Activated T-helper 9 cell treated with anti-CD3 and anti-CD28 coated beads, Interleukin-2, amount 50 U/mL, for 16 hours (primary cell): ENCODE results near the gene IFT122.
"Not testable (repeated sequence)": the region's sequence is repeated elsewhere in the genome, so short reads cannot be mapped to it uniquely, and the experiment has no call there.

Source experiments
- DNase-seq: peaks from one replicate; pipeline ENCODE4 v3.0.0-alpha.2; 2020; ENCODE audit warnings: low read depth

IFT122 gene

GRCh38 chr3:129474984-129475804, 35.2 kb downstream of the IFT122 start:
- no peak for DNase-seq

DNA sequence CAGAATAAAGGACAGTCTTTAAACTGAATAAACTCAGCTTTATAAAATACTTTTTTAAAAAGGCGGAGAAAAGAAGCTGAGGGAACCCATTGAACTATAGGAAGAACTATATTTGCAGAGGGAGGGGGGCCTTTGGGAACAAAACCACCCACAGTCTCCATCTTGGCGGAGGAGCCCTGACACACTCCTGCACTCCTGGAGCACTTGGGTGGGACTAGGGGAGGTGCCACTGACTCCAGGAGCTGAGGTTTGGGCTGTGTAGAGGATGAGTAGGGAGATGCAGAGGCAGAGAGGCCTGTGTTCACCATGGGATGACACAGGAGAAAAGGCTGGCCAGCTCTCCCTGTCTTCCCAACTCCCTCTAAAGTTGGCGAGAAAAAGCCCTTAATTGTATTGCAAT, 35.8 kb downstream of the IFT122 start:
- no peak for DNase-seq

DNA sequence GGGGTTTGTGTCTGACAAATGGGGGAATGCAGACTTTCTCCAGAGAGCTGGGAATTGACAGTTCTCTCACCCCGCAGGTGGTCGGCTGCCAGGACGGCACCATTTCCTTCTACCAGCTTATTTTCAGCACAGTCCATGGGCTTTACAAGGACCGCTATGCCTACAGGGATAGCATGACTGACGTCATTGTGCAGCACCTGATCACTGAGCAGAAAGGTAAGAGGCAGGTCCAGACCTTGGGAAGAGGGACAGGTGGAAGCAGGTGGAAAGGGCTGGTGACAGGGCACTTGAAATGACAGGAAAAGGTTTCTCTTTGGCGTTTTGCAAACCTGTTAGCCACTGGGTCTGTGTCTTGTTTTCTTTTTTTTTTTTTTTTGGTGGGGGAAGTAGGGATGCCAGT, 36.6 kb downstream of the IFT122 start:
- DNase-seq, result no peak

DNA sequence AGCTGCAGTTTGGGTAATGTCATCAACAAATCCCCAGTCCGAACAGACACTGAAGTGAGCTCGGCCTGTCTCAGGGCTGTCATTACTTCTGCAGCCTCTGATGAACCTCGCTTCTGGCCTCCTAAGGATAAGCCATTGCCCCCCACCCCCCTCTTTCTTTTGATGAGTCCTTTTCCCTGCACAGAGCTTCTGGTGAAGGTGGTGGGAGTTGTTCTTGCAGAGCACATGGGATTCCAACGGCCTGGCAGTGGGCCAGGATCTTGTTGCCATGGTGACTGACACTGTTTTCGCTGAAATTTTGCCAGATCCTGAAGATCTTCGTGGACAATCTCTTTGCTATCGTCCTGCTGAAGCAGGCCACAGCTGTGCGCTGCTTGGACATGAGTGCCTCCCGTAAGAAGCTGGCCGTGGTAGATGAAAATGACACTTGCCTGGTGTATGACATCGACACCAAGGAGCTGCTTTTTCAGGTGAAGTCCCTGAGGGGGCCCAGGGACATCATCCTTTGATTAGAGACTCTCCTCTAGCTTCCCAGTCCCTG, 41.3 kb downstream of the IFT122 start:
- not testable (repeated sequence) for DNase-seq

DNA sequence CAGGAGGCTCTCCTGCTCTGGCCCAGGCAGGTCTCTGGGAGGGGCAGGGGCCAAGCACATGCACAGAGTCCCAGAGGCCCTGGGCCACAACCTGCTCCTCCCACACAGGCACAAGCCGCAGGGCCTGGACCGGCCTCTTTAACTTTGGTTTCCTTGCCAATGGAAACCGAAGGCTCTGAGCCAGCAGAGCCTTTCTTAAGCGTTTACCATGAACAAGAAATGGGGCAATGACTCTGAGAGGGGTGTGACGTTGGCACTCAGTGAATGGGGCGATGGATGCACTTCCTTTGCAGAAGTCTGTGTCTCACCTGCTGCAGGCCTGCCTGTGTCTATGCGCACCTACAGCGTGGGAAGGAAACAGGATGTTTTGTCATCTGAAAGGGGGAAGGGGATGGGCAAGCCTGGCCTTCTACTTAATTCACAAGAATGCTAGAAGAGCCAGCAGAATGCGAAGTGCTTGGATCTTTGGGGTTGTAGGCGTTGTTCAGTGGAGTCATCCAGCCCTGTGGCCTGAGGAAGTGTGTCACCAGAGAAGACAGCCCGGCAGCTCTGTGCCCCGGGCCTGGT, 41.8 kb downstream of the IFT122 start:
- no peak for DNase-seq

- no peak for DNase-seq
These were observed 42.7 kb downstream of the IFT122 start for GRCh38 chr3:129482721-129483120.

- DNase-seq, result no peak
These were observed 43.8 kb downstream of the IFT122 start for GRCh38 chr3:129483870-129484269.

DNA sequence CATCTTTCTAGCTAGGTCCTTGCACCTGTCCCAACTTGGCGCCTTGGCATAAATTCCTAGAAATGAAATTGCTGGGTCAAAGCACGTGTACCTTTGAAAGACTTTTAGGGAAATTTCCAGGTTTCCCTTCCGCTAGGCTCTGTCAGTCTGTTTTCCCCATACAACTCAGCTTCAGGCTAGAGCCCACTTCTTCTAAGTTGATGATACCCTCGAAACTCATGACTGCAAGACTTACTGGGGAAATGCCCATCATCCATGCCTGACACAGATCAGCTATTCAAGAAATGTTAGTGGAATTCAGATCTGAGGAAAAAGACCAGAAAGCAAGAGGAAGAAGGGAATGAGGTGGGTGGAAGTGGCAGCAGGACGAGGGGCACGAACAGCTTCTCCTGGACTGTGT, 45.1 kb downstream of the IFT122 start:
- not testable (repeated sequence) for DNase-seq

- no peak for DNase-seq
These were observed 46.0 kb downstream of the IFT122 start for GRCh38 chr3:129485721-129486663.

DNA sequence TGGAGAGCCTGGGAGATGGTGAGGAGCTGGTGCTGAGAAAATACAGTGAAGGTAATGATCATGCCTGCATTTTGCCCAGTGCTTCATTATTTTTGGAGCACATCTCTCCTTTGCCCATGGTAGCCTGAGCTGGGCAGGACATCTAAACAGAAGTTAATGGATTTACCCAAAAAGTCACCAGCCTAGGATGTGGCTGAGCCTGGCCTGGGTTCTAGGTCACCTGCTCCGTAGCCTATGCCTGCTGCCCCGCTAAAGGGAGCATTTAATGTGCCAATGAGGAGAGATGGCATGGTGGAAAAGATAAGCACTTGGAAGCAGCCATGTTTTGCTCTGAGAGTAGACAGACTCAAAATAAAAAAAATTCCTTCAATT, 46.6 kb downstream of the IFT122 start:
- DNase-seq, result no peak

- no peak for DNase-seq
These were observed 47.3 kb downstream of the IFT122 start for GRCh38 chr3:129487183-129487867.

- not testable (repeated sequence) for DNase-seq
These were observed 47.9 kb downstream of the IFT122 start for GRCh38 chr3:129487868-129488335.

- not testable (repeated sequence) for DNase-seq
These were observed 49.2 kb downstream of the IFT122 start for GRCh38 chr3:129489258-129489657.

GRCh38 chr3:129490273-129490675, 50.2 kb downstream of the IFT122 start:
- DNase-seq, result no peak

DNA sequence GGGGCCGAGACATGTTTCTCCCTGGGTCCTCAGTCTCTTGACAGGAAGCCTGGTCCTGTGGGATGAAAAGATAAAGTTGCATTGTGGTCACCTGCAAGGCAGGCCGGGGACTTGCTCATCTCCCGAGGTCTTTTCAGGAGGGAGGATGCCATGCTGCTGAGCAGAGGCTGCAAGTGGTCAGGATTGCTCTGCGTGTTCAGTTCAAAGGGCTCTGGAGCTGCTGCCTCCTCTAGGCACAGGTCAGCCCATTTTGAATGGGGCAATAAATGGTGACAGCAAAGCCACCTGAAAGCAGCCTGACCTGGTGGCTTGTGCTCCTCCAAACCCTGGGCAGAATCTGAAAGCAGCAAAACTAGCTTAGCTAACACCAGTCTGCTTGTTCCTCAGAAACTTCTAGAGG, 51.1 kb downstream of the IFT122 start:
- not testable (repeated sequence) for DNase-seq

GRCh38 chr3:129491794-129492193, 51.8 kb downstream of the IFT122 start:
- DNase-seq, result no peak

- no peak for DNase-seq
These were observed 52.7 kb downstream of the IFT122 start for GRCh38 chr3:129492691-129493090.

GRCh38 chr3:129493206-129493605, 53.2 kb downstream of the IFT122 start:
- DNase-seq, result no peak

GRCh38 chr3:129494499-129494898, 54.5 kb downstream of the IFT122 start:
- not testable (repeated sequence) for DNase-seq

- not testable (repeated sequence) for DNase-seq
These were observed 55.1 kb downstream of the IFT122 start for GRCh38 chr3:129495006-129495639.

DNA sequence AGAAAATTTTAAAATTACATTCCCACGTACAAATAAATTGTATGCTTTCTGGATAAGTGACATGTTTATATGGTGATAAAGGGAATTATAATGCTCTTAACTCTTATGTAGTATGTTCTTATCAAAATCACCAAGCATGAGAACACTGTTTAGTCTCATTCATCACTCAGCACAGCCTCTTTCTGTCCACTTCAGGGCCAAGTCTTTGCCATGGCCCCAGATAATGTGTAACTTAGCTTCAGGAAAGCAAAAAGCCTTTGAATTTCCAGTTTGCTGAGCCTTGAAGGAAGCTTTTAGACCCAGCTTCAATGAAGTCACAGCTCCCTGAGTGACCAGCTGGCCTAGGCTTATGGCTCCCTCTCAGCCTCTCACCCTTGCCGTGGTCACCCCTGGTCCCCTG, 57.9 kb downstream of the IFT122 start:
- not testable (repeated sequence) for DNase-seq
